Activated CD4-positive, CD25-positive, alpha-beta regulatory T cell treated with anti-CD3 and anti-CD28 coated beads, Interleukin-2, amount 50 U/mL, for 72 hours (primary cell): Measurements from ENCODE around the gene OR4C5.
"Not testable (repeated sequence)": the region's sequence is repeated elsewhere in the genome, so short reads cannot be mapped to it uniquely, and the experiment has no call there.

Source experiments
- DNase-seq: peaks from one replicate; pipeline ENCODE4 v3.0.0; 2021

OR4C5 gene

GRCh38 chr11:48366365-48366764 is at the start of gene OR4C5:
TSS of gene OR4C5 (minus strand) at chr11:48366465. CDS start at chr11:48366465, 0 bp downstream.
- no peak for DNase-seq

GRCh38 chr11:48384670-48385069 is 18.4 kb upstream of the OR4C5 start:
- DNase-seq, result no peak

GRCh38 chr11:48384151-48384550 is 17.9 kb upstream of the OR4C5 start:
- DNase-seq, result not testable (repeated sequence)

- DNase-seq, result not testable (repeated sequence)
These were observed 5.0 kb downstream of the OR4C5 start for GRCh38 chr11:48361289-48361688.

- DNase-seq, result no peak
These were observed 11.6 kb downstream of the OR4C5 start for GRCh38 chr11:48354677-48355076.

- DNase-seq, result no peak
These were observed 12.3 kb downstream of the OR4C5 start for GRCh38 chr11:48354013-48354412.

GRCh38 chr11:48346286-48346685 is 20.0 kb downstream of the OR4C5 start:
- DNase-seq, result not testable (repeated sequence)

- not testable (repeated sequence) for DNase-seq
These were observed 23.8 kb downstream of the OR4C5 start for GRCh38 chr11:48342505-48342904.

- DNase-seq, result no peak
These were observed 24.8 kb downstream of the OR4C5 start for GRCh38 chr11:48341466-48341865.

GRCh38 chr11:48324620-48325019 is 41.6 kb downstream of the OR4C5 start, which contains the start of gene OR4C3:
TSS of gene OR4C3 (plus strand) at chr11:48324920. CDS start at chr11:48325022, 102 bp downstream.
- DNase-seq, result not testable (repeated sequence)

GRCh38 chr11:48319813-48320212 is 46.5 kb downstream of the OR4C5 start:
- DNase-seq, result not testable (repeated sequence)
